H54 (cell line): ENCODE results near the gene ERFL.

Experiments
- DNase-seq: peaks from one replicate; pipeline ENCODE4 v3.0.0; 2011; ENCODE audit warnings: low spot score, mixed read lengths; ENCODE audit not compliant: insufficient read length
- FAIRE-seq: peaks from 3 replicates; lab custom pipeline; 2011; peaks lifted over from hg19 to GRCh38; lab: Jason Lieb, UNC
- POLR2A ChIP-seq: IDR thresholded peaks from 2 replicates; pipeline ENCODE4 v1.6.1; 2011; ENCODE audit warnings: low read depth, mild to moderate bottlenecking, low read length

ERFL gene

GRCh38 chr19:41936961-41937360, 8.7 kb upstream of the ERFL start:
- no peak for TF ChIP-seq POLR2A
- FAIRE-seq = no peak
- no peak for DNase-seq

- peak; percentile 87 for DNase-seq
- FAIRE-seq = peak; percentile 45
- TF ChIP-seq POLR2A = no peak; the same call in 1 of the 2 replicates
Measured at GRCh38 chr19:41936416-41936850, 8.2 kb upstream of the ERFL start.

- FAIRE-seq = no peak
- DNase-seq = no peak
- TF ChIP-seq POLR2A = no peak
Measured at GRCh38 chr19:41935760-41936415, 7.6 kb upstream of the ERFL start.

- DNase-seq (peak; percentile 97), FAIRE-seq (no peak)
- no peak for TF ChIP-seq POLR2A
Measured at GRCh38 chr19:41934849-41935374, 6.7 kb upstream of the ERFL start.

GRCh38 chr19:41933693-41934426, 5.6 kb upstream of the ERFL start:
- no peak for DNase-seq
- no peak for TF ChIP-seq POLR2A
- no peak for FAIRE-seq

- no peak for DNase-seq
- no peak for TF ChIP-seq POLR2A
Measured at GRCh38 chr19:41932720-41933332, 4.6 kb upstream of the ERFL start.

GRCh38 chr19:41932259-41932719, 4.0 kb upstream of the ERFL start:
- no peak for TF ChIP-seq POLR2A
- FAIRE-seq (no peak), DNase-seq (no peak)

More at GRCh38 chr19:41932720-41933332, 4.6 kb upstream of the ERFL start:
- no peak for FAIRE-seq

- no peak for FAIRE-seq
- no peak for DNase-seq
- TF ChIP-seq POLR2A = no peak
Measured at GRCh38 chr19:41930926-41931592, 2.8 kb upstream of the ERFL start.

- DNase-seq = no peak
- FAIRE-seq = no peak
- TF ChIP-seq POLR2A = no peak
Measured at GRCh38 chr19:41930322-41930722, 2.1 kb upstream of the ERFL start.

- DNase-seq = no peak
- TF ChIP-seq POLR2A = no peak
- FAIRE-seq = no peak
Measured at GRCh38 chr19:41929536-41930071, 1.4 kb upstream of the ERFL start.

GRCh38 chr19:41928754-41929535, 696 bp upstream of the ERFL start:
- TF ChIP-seq POLR2A = no peak
- FAIRE-seq (no peak), DNase-seq (no peak)

GRCh38 chr19:41927497-41928192, 604 bp downstream of the ERFL start:
- no peak for DNase-seq
- FAIRE-seq = no peak
- TF ChIP-seq POLR2A = no peak
